H9 (cell line): ENCODE measurements around the gene TMEM151B. TPM values are rescaled to one million over a fixed set of nuclear protein-coding genes. Genes with fewer than 3 reads are reported as not detected.
"Not testable (repeated sequence)": the region's sequence is repeated elsewhere in the genome, so short reads cannot be mapped to it uniquely, and the experiment has no call there.

Source experiments
- DNase-seq: peaks from one replicate; pipeline ENCODE4 v3.0.0-alpha.2; 2017
- H2AFZ ChIP-seq: one replicate; pipeline ENCODE4 v1.6.1; 2013; ENCODE audit warnings: mild to moderate bottlenecking, low read length, control low read depth, moderate library complexity
- H2AK5ac ChIP-seq: 2 replicates; pipeline ENCODE4 v1.6.1; 2013; ENCODE audit warnings: low read length, control low read depth, mixed read lengths; ENCODE audit not compliant: insufficient read length
- H2BK120ac ChIP-seq: one replicate; pipeline ENCODE4 v1.6.1; 2013; ENCODE audit warnings: low read depth, mild to moderate bottlenecking, low read length, control low read depth, inconsistent platforms; ENCODE audit not compliant: poor library complexity, severe bottlenecking
- H2BK12ac ChIP-seq: 2 replicates; pipeline ENCODE4 v1.6.1; 2013; ENCODE audit warnings: low read length, control low read depth, mixed read lengths, low read depth; ENCODE audit not compliant: insufficient read length
- H2BK15ac ChIP-seq: 2 replicates; pipeline ENCODE4 v1.6.1; 2013; ENCODE audit warnings: low read depth, low read length, control low read depth
- H2BK20ac ChIP-seq: one replicate; pipeline ENCODE4 v1.6.1; 2013; ENCODE audit warnings: low read depth, mild to moderate bottlenecking, low read length, control low read depth, inconsistent platforms; ENCODE audit not compliant: poor library complexity, severe bottlenecking
- H2BK5ac ChIP-seq: 2 replicates; pipeline ENCODE4 v1.6.1; 2013; ENCODE audit warnings: low read length, control low read depth, mixed read lengths; ENCODE audit not compliant: insufficient read length
- H3K14ac ChIP-seq: 2 replicates; pipeline ENCODE4 v1.6.1; 2013; ENCODE audit warnings: low read length, control low read depth; ENCODE audit not compliant: insufficient read depth
- H3K18ac ChIP-seq: 2 replicates; pipeline ENCODE4 v1.6.1; 2013; ENCODE audit warnings: low read depth, mild to moderate bottlenecking, mixed read lengths, low read length, control low read depth; ENCODE audit not compliant: insufficient read length
- H3K23ac ChIP-seq: 2 replicates; pipeline ENCODE4 v1.6.1; 2013; ENCODE audit warnings: low read length, control low read depth, mixed read lengths, low read depth; ENCODE audit not compliant: insufficient read length
- H3K23me2 ChIP-seq: 2 replicates; pipeline ENCODE4 v1.6.1; 2013; ENCODE audit warnings: low read depth, mild to moderate bottlenecking, mixed read lengths, low read length, control low read depth; ENCODE audit not compliant: insufficient read length, poor library complexity, severe bottlenecking
- H3K27ac ChIP-seq: 2 replicates; pipeline ENCODE4 v1.5.1; 2013; ENCODE audit warnings: low read length, control low read depth, mixed read lengths, low read depth; ENCODE audit not compliant: insufficient read length
- H3K27me3 ChIP-seq: 2 replicates; pipeline ENCODE4 v1.6.1; 2013; ENCODE audit warnings: low read length, control low read depth, inconsistent platforms; ENCODE audit not compliant: insufficient read depth
- H3K4ac ChIP-seq: 2 replicates; pipeline ENCODE4 v1.6.1; 2013; ENCODE audit warnings: low read depth, mild to moderate bottlenecking, control low read depth, inconsistent platforms, low read length, moderate library complexity
- H3K4me1 ChIP-seq: 2 replicates; pipeline ENCODE4 v1.6.1; 2013; ENCODE audit warnings: low read length, control low read depth, inconsistent platforms; ENCODE audit not compliant: insufficient read depth
- H3K4me2 ChIP-seq: 2 replicates; pipeline ENCODE4 v1.6.1; 2013; ENCODE audit warnings: low read length, control low read depth, mixed read lengths; ENCODE audit not compliant: insufficient read length, insufficient read depth
- H3K56ac ChIP-seq: 2 replicates; pipeline ENCODE4 v1.6.1; 2013; ENCODE audit warnings: low read depth, mild to moderate bottlenecking, mixed read lengths, low read length, control low read depth; ENCODE audit not compliant: insufficient read length
- H3K79me1 ChIP-seq: 2 replicates; pipeline ENCODE4 v1.6.1; 2013; ENCODE audit warnings: low read depth, mild to moderate bottlenecking, moderate library complexity, low read length, control low read depth, inconsistent platforms; ENCODE audit not compliant: insufficient read depth, poor library complexity, severe bottlenecking
- H3K79me2 ChIP-seq: 2 replicates; pipeline ENCODE4 v1.6.1; 2013; ENCODE audit warnings: low read length, control low read depth, inconsistent platforms; ENCODE audit not compliant: insufficient read depth
- H3K9ac ChIP-seq: 2 replicates; pipeline ENCODE4 v1.6.1; 2013; ENCODE audit warnings: low read length, control low read depth, mixed read lengths; ENCODE audit not compliant: insufficient read length; ENCODE audit errors: extremely low read depth
- H3K9me3 ChIP-seq: one replicate; pipeline ENCODE4 v1.6.1; 2013; ENCODE audit warnings: low read depth, low read length, inconsistent platforms; ENCODE audit not compliant: control insufficient read depth
- H3T11ph ChIP-seq: one replicate; pipeline ENCODE4 v1.6.1; 2013; ENCODE audit warnings: mild to moderate bottlenecking, low read length, control low read depth, inconsistent platforms
- H4K20me1 ChIP-seq: one replicate; pipeline ENCODE4 v1.6.1; 2013; ENCODE audit not compliant: control insufficient read depth, insufficient read length, insufficient read depth
- H4K5ac ChIP-seq: 2 replicates; pipeline ENCODE4 v1.6.1; 2013; ENCODE audit warnings: low read depth, mild to moderate bottlenecking, mixed read lengths, low read length, control low read depth; ENCODE audit not compliant: insufficient read length
- H4K8ac ChIP-seq: replicated peaks from 2 replicates; pipeline ENCODE4 v1.6.1; 2013; ENCODE audit warnings: low read length, control low read depth, mixed read lengths, low read depth; ENCODE audit not compliant: insufficient read length
- H4K91ac ChIP-seq: 2 replicates; pipeline ENCODE4 v1.6.1; 2013; ENCODE audit warnings: low read depth, mild to moderate bottlenecking, moderate library complexity, mixed read lengths, low read length, control low read depth; ENCODE audit not compliant: insufficient read length
- H3K27ac Mint-ChIP-seq, 3 experiments: 2 replicates in 2 of 3; 3 replicates in 1 of 3; pipeline ENCODE4 v1.8.0; 2020 to 2021; ENCODE audit warnings: mixed read lengths in 3 of 3, mild to moderate bottlenecking in 1 of 3, moderate library complexity in 1 of 3
- H3K27me3 Mint-ChIP-seq: 2 replicates; pipeline ENCODE4 v1.8.0; 2021; ENCODE audit warnings: low read depth, mild to moderate bottlenecking, moderate library complexity, mixed read lengths
- H3K36me3 Mint-ChIP-seq, 3 experiments: 2 replicates in 2 of 3; 3 replicates in 1 of 3; pipeline ENCODE4 v1.8.0; 2020 to 2021; ENCODE audit warnings: low read depth in 3 of 3, mixed read lengths in 3 of 3; ENCODE audit not compliant: insufficient read depth in 1 of 3
- H3K4me1 Mint-ChIP-seq, 2 experiments: 2 replicates each; pipeline ENCODE4 v1.8.0; 2020; ENCODE audit warnings: mixed read lengths in 2 of 2
- H3K4me3 Mint-ChIP-seq, 2 experiments: 2 replicates in 1 of 2; 3 replicates in 1 of 2; pipeline ENCODE4 v1.8.0; 2020 to 2021; ENCODE audit warnings: mild to moderate bottlenecking in 2 of 2, mixed read lengths in 2 of 2, moderate library complexity in 1 of 2
- H3K9me3 Mint-ChIP-seq, 2 experiments: 2 replicates in 1 of 2; 3 replicates in 1 of 2; pipeline ENCODE4 v1.8.0; 2020; ENCODE audit warnings: mild to moderate bottlenecking in 2 of 2, mixed read lengths in 2 of 2, moderate library complexity in 1 of 2
- CTCF ChIP-seq: fragments of 200-600 bp; sonication (generic); conservative IDR thresholded peaks from 3 replicates; pipeline ENCODE4 v1.8.0; 2021; ENCODE audit warnings: antibody characterized with exemption, mild to moderate bottlenecking
- WGBS: extraction: QIAGEN DNeasy Blood & Tissue Kit; methylation state at CpG from one replicate; pipeline ENCODE4 v1.1.7; 2013; ENCODE audit warnings: missing lambda C conversion rate, low lambda C conversion rate, mixed read lengths; ENCODE audit not compliant: insufficient read length; ENCODE audit errors: extremely low coverage; 5-methylcytosine and 5-hydroxymethylcytosine counted together
- total RNA-seq: library from RNA; stranded (reverse); gene quantifications from 2 replicates; pipeline ENCODE4 v1.2.1, GENCODE V29; 2021

TMEM151B gene
- total RNA-seq, 1 experiment from 2014 or later = 2.4 TPM

GRCh38 chr6:44312901-44313788 is 42.9 kb downstream of the TMEM151B start, which contains the start of gene AARS2:
TSS of gene AARS2 (minus strand) at chr6:44313347. CDS start at chr6:44313323, 24 bp downstream.
- Mint-ChIP-seq H3K36me3 (peaks cover 20 to 39% (median 37%) of the 10 kb centered on the region in 3 experiments), H3K9me3 (no peaks in the 10 kb centered on the region), H3K4me1 (peaks cover 17 to 25% of the 10 kb centered on the region in 2 experiments), H3K27me3 (no peaks in the 10 kb centered on the region; the same call in none of the 2 replicates), H3K4me3 (peak within 1 kb of the TSS; percentile 92 to 95), H3K27ac (peak within 1 kb of the TSS; percentile 94 to 97 (median 96))
- peak within 1 kb of the TSS; percentile 90 for H3K18ac ChIP-seq
- H3K27ac ChIP-seq = peak within 1 kb of the TSS; percentile 62
- H4K8ac ChIP-seq = no peak within 1 kb of the TSS
- H3K9me3 ChIP-seq = no peaks in the 10 kb centered on the region
- no peak within 1 kb of the TSS for H2BK12ac ChIP-seq
- H2AFZ ChIP-seq = no peak within 1 kb of the TSS
- no peak within 1 kb of the TSS for H2BK120ac ChIP-seq
- no peak within 1 kb of the TSS for H2BK20ac ChIP-seq
- H4K91ac ChIP-seq = no peak within 1 kb of the TSS
- peaks cover 2% of the 10 kb centered on the region; the same call in 1 of the 2 replicates for H3K27me3 ChIP-seq
- H3K23ac ChIP-seq = no peak within 1 kb of the TSS
- H3T11ph ChIP-seq = no peak within 1 kb of the TSS
- peak within 1 kb of the TSS; percentile 57 for H3K9ac ChIP-seq
- H2BK15ac ChIP-seq = no peak within 1 kb of the TSS
- H3K4me2 ChIP-seq = peak within 1 kb of the TSS; percentile 85
- DNase-seq = peak; percentile 90
- H2AK5ac ChIP-seq = no peak within 1 kb of the TSS
- peaks cover 6% of the 10 kb centered on the region; the same call in 1 of the 2 replicates for H3K79me2 ChIP-seq
- H2BK5ac ChIP-seq = no peak within 1 kb of the TSS
- H4K5ac ChIP-seq = no peak within 1 kb of the TSS
- H3K79me1 ChIP-seq = peaks cover 5% of the 10 kb centered on the region
- TF ChIP-seq CTCF = peak; percentile 99
- H3K4ac ChIP-seq = no peak within 1 kb of the TSS
- peaks cover 4% of the 10 kb centered on the region for H3K23me2 ChIP-seq
- WGBS = no CpG with 5 or more reads among the region's 52 CpGs
- peak within 1 kb of the TSS; percentile 96 for H3K14ac ChIP-seq
- H4K20me1 ChIP-seq = no peaks in the 10 kb centered on the region
- H3K4me1 ChIP-seq = no peaks in the 10 kb centered on the region
- H3K56ac ChIP-seq = no peak within 1 kb of the TSS

DNA sequence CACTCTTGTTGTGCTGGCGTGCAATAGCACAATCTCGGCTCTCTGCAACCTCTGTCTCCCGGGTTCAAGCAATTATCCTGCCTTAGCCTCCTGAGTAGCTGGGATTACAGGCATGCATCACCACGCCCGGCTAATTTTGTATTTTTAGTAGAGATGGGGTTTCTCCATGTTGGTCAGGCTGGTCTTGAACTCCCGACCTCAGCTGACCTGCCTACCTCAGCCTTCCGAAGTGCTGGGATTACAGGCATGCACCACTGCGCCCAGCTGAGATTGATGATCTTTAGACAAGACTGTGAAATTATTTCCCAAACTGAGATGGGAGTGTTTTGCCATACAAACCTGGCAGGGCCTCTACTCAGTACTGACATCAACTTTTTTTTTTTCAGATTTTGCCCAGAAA is 44.4 kb downstream of the TMEM151B start:
- not testable (repeated sequence) for H3K23me2 ChIP-seq, H4K8ac ChIP-seq, H3K79me2 ChIP-seq, H2BK12ac ChIP-seq, H3K14ac ChIP-seq, H3K4me1 ChIP-seq, H3K27ac ChIP-seq, H3K23ac ChIP-seq, H2AK5ac ChIP-seq, H4K5ac ChIP-seq, H2BK15ac ChIP-seq, H4K91ac ChIP-seq, H3K27me3 Mint-ChIP-seq, H3T11ph ChIP-seq, H3K4ac ChIP-seq, H2BK5ac ChIP-seq, H3K9ac ChIP-seq, H3K27me3 ChIP-seq, H3K9me3 ChIP-seq, H3K4me3 Mint-ChIP-seq, H3K18ac ChIP-seq, H3K9me3 Mint-ChIP-seq, H3K4me2 ChIP-seq, H2AFZ ChIP-seq, H3K56ac ChIP-seq, H3K27ac Mint-ChIP-seq, H4K20me1 ChIP-seq, H2BK120ac ChIP-seq, DNase-seq, H3K79me1 ChIP-seq, H2BK20ac ChIP-seq
- peaks cover 18 to 26% (median 26%) of the 10 kb centered on the region in 3 experiments for H3K36me3 Mint-ChIP-seq
- H3K4me1 Mint-ChIP-seq = peaks cover 17 to 25% of the 10 kb centered on the region in 2 experiments
- no CpG with 5 or more reads among the region's 8 CpGs for WGBS
